ENCODE measurements around the gene DST.
"Not testable (repeated sequence)": the region's sequence is repeated elsewhere in the genome, so short reads cannot be mapped to it uniquely, and the experiment has no call there.

DST gene

DNA sequence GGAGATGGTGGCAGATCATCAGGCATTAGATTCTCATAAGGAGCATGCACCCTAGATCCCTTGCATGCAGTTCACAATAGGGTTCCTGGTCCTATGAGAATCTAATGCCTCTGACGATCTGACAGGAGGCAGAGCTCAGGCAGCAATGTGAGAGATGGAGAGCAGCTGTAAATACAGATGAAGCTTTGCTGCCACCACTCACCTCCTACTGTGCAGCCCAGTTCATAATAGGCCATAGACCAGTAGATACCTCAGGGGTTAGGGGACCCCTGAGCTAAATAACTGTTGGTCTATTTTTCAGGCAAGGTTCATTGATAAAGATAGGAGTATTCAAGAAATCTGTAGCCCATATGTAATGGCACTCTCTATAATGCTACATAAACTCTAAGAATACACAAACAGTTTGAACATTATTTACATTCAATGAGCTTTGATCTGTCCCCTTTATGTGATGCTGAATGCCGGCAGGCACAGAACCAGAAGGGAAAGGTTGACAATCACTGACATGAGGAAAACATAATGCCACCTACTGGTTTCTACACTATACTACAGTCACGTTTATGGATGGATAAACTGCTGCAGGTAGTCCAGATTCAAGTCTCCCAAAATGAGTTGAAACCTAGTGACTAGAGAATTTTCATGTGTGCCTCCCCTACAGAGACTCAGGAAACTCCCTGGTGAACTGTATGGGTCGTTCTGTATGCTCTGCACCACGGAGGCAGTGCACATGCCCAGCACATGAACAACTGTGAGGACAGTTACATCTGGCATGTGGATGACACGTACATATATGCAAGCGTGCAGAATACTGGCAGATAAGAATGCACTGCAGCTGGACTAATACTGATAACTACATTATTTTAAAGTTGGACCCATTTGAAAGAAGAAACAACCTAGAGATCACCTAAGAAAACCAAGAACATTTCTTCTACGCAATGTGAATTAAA is 72.0 kb downstream of the DST start:
- DNase-seq, result peak; percentile 73

DNA sequence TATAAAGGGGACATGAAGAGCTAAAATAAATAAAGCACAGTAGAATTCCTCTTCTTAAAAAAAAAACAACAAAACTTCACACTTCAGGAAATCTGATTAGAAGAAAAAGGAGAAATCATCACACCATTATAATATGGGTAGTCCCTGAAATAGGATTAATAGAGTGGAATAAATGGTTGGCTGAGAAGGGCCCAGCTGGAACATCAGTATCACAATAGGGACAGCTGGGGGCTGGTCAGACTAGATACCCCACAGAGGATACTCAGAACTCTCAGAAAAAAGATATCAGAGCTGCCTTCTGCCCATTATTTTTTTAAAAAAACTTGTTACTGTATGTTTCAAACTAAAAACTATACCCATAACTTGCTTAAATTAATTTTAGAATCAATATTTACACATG is 75.2 kb downstream of the DST start:
- DNase-seq, result peak; percentile 52

DNA sequence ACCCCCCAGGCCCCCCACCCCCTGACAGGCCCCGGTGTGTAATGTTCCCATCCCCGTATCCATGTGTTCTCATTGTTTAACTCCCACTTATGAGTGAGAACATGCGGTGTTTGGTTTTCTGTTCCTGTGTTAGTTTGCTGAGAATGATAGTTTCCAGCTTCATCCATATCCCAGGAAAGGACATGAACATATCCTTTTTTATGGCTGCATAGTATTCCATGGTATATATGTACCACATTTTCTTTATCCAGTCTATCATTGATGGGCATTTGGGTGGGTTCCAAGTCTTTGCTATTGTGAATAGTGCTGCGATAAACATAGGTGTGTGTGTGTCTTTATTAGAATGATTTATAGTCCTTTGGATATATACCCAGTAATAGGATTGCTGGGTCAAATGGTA is 80.0 kb downstream of the DST start:
- DNase-seq, result not testable (repeated sequence)

DNA sequence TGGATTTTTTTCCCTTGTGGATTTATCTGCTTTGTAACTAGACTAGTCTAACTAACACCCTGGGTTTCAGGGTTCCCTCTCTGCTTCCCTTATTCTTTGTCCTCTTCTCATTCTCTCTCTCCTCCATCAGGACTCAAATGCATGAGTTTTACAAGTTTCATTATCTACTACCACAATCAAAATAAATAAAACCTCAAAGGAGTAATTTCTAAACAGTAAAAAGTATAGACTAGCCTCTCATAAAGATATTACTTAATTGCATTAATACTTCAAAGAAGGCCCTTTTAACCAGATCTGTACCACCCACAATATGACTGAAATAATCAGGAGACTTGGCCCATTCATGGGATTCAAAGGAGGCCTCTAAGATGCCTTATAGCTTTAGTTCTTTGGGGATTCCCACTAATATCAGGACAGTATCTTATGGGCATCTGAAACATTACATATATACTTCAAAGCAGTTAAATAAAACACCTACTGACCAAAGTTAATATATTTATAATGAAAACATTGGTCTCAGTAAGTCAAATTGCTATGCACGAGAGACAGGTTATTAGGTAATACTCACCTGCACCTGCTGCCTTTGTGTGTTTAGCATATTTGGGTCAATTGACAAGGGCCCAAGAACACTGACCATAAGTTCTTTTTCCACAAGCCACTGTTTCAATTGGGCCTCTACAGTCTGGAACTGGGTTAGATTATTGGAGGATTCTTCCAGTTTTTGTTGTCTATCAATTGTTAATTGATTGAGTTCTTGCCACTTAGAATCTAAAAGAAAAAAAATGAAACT is 85.7 kb downstream of the DST start:
- no peak for DNase-seq

DNA sequence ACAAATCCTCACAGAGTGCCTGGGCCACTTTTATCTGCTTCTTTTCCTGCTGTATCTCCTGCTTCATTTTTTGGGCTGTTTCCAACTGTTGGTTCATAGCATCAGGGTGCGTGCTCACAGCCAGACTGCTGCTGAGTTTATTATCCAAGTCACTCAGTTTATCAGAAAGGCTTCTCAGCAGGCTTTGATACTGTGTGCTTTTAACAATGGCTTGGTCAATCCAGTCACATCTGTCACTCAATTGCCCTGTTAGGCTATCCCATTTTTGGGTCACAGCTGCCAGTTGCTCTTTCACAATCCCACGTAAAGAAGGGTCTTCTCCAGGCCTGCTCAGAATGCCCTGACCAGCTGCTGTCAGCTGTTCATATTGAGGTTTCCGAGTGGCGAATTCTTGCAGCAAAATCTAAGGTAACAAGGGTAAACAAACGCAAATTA is 87.2 kb downstream of the DST start:
- DNase-seq, result peak; percentile 87

DNA sequence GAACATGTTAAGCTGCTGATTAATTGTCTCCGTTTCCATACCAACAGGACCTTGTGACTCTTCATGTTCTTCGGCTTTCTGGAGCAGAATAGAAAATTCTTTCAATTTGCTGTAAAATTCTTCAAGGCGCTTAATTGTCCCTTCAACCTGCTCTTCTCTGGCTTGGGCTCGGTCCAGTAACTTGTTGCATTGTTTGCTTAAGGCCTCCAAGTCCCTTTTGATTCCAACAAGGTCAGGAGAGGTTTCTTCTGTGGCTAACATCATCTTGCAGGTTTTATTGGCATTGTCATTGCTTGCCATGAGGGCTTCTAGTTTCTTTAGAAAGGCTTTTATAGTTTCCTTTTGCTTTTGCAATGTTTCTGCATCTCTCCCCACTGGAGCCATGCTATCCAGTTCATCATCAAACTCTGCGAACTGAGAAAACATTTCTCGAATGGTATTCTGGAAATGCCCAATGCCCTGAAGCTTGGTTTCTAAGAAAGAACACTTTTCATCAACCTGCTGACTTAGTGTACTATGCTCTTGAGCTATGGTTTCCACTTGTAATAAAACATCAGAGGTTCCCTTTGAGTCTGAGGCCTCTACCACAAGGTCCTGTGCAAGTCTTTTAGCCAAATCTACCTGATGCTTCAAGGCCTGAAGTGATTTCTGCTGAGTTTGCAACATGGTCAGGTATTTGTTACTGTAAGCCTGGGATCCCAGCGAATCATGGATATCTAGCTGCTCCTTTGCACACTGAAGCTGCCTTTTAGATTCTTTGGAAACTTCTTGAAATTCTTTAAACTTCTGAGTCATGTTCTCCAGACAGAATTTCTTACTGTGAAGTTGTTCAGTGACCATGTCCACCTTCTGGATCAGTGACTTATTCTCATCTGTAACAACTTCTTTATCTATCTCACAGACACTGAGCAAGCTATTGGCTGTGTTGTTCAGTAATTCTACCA is 90.2 kb downstream of the DST start:
- no peak for DNase-seq

DNA sequence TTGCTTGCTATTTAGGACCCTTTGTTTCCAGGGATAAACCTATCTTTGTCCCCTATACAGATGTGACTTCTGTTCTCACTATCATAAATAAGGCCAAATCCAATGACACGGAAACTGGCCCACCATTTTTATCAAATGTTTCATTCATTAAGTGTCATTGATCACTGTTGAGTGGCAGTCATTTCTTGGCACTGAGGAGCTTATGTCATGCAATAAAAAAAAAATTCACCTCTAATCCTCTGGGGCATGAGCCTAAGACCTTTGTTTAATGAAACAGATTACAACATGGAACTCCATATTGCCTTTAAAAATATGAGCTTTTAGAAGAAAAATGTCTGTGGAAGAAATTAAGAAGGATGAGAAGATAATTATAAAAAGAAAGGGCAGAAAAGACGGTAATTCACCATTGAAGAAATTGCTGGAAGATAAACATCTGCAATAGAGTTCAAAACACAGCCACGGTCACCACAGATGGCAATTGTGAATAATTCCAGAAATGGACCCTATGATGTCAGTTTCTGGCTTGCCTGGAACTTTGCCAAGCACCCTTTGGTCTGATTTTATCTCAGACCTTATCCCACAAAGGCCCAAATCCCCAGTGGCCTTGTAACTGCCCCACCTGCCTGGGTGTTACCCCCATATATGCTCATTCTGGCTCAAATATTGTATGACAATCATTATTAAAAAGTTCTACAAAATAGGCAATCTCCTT is 91.1 kb downstream of the DST start:
- peak; percentile 75 for DNase-seq

DNA sequence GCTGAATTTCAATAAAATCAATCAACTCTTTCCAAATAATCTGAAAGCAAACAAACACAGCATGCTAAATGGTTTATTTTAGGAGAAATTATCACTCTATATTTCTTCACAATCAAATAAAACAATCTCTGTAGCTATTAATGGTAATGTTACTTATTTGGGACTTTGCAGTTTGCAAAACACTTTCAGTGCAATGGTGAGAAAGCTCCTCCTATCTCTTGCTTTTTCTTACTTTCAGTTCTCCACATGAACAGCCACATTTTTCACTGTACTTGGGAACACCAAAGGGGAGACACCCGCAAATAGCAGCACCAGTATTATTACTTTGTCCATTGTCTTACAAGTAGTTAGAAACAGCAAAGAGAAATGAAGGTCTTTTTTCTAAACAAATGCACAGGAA is 92.4 kb downstream of the DST start:
- DNase-seq, result peak; percentile 14

DNA sequence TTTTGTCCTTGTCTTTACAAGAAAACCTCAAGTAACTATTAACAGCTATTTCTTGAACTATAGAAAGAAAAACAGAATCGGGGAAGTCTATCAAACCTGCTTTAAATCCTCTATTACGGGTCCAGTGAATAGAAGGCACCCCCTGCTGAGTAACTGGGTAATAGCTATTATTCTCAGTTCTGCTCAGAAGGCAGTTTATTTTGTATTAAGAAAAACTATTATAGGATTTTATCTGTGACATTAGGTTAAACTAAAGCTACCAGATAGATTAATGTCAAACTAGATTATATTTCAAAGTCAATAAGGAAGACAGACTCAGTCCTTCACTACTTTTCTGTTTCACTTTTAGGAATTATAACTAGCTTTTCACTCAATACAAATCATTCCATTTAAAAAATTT is 93.7 kb downstream of the DST start:
- DNase-seq, result peak; percentile 45

DNA sequence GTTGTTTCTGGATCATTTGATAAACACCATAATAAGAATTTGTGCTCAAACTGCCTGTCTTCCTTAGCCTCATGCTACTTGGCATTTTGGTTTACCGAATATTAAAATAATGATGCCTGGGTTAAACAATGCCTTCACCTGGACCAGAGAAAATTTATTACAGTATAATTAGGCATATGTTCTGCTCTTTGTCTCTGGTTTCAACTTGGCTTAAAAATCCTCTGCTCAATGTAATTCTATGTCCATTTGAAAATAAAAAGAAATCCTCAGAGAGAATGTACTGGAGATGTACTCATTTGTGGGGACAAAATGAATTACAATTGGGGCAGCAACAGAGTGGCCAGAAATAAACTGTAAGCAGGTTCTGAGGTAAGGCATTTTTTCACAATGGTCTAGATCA is 95.0 kb downstream of the DST start:
- no peak for DNase-seq

DNA sequence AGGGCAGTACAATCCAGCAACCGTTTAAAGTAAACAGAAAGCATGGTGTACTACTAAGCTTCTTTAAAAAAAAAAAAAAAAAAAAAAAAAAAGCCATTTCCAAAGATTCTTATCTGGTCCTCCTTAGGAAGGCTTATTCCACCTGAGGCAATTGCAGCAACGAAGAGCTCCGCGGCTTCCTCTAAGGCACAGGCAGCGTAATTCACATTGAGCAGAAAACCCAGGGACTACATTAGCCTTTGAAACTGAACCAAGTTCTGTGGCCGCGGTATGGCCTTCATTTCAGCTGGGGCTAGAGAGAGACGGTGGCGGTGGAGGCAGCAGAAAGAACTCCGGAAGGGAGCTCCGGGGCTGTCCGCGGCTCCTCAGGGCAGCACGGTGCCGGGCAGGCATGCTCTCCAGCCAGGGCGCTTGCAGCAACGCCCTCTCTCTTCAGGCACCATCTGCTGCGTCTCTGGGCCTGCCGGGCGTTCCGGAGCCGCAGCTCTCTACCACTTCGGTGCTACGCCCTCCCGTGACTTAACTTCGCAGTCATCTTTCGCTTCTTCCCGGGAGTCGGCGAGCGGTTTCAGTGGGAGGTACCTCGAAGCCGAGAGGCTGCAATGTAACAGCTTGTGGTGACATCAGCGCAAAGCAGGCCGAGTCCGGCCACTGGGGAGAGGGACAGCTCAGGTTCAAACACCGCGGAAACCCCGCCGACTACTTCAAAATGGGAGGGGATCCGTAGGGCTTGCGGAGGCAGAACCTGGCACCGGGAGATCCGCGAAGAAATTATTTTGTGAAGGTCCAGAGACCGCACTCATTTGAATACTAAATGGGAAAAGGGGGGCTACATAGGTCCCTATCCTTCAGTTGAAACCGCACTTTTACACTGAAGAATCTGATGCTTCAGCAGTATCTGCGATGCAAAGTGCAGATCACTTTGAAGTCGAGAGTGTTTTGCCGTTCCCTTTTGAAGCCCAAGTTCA is 100.0 kb downstream of the DST start:
- peak; percentile 99 for DNase-seq

DNA sequence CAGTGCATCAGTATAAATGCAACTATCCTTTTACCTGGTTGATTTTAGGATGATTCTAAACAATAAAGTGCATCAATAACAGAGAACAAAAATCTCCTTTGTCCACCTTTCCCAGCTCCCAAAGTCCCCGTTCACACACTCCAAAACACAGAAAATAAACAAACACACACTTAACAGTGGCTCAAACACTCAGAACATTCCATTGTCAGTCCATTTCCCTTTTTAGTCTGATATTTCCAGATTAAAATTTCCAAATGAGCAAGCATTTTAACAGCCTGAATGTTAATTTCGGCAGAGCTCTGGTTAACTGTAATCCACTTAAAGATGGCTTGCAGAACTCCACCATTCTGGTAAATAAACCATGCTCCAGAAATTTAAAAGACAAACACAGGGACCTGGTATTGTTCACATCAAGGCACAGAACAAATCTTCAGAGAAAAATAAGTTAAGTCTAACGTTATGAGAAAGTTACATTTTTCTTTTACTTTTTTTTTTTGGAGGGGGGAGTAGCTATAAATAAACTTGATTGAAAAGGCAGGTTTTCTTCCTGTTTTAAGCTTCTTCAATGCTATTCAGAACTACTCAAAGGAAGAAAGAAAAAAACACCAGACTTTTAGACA is 100.8 kb downstream of the DST start:
- DNase-seq, result peak; percentile 38

DNA sequence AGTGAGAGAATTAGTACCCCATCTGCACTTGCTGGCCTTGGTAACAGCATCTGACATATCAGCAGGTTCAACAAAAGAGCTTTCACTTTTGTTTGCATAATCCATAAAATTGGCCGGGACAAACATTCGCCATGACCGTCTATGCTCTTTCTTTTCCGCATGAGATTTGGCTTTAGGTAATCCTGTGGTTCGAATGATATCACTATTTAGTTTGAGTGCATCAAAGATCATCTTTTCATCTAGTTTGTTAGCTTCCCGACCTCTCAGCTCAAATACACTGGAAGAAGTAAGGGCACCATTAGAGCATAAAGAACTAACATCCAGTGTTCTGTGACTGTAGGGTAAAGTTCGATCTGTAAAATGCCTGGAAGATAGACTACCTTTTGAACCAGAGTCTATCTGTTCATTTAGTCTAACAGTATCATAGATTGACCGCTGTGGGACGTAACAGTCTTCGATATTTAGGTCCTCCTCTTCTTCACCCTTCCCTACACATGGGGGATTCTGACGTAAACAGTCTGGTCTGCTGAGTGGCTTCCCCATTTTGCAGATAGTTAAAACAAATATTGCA is 101.6 kb downstream of the DST start:
- peak; percentile 82 for DNase-seq

DNA sequence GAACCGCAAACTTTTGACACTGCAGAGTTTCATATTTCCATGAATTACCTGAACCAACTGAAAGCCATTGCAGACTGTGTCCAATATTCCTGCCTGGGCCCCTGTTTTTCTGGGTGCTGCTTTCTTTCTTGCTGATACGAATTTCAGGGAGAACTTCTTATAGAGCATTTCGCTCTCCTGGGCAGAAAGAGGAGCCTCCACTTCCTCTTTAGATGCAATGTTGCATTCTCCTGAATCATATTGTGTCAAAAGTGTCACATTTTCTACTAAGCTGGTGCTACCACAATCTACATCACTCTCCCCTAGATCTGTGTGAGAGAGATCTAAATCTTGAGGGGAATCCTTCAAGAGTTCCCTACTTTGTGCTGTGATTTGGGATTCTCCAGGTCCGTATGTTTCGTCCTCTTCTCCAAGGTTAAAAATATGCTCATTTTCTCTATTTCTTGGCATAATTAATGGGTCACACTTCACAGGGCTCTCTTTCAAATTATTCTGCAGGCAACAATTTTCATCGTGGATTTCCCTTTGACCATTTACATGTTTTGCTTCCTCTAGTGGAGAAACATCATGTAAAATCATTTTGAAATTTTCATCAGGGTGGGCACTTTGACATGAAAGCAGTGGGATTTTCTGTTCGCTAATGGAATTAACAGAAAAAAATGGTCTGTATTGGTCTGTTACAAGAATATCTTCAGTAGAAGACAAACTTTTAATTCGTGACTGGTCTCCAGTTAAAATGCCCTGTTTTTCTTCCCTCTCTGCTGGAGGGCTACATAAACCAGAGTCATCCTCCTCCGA is 102.3 kb downstream of the DST start:
- peak; percentile 40 for DNase-seq

DNA sequence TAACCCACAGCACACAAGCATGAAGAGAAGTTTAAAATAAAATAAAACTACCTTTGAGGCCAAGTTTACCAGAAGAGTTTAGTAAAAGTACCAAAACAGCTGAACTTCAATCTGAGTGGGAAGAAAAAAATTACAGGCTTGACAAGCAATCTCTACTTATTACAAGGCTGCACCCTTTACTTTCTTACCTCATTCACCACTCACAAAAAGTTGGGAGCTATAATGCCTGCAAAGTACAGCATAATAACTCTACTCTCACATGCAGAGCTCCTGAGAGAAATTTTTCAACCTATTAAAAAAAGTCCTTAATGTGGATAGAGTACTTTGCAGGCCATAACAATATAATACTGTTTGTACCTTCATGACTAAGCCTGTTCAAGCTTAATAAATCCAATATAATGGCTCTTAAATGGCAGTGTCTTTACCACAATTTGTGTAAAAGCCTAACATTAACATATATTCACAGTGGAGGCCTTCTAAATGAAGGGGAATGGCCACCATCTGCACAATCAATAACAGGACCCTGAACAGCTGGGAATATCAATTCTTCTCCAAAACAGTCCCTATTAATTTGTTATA is 103.1 kb downstream of the DST start:
- DNase-seq, result peak; percentile 40

DNA sequence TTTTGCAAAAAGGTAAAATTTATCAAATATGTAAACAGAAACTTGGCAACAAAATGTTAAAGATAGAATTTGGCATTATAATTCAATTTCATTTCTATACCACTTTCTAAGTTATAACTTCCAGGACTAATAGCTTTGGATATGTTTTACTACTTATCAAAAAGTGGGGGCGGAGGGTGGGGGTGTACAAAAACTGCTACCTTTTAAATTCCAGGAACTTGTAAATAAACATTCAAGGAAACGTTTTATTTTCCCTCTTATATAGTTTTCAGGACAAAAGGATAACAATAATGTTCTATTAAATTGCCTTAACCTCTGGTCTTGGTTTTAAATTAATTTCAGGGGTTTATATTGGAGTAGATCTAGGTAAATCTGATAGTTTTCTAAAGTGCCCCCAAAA is 103.8 kb downstream of the DST start:
- DNase-seq, result no peak

DNA sequence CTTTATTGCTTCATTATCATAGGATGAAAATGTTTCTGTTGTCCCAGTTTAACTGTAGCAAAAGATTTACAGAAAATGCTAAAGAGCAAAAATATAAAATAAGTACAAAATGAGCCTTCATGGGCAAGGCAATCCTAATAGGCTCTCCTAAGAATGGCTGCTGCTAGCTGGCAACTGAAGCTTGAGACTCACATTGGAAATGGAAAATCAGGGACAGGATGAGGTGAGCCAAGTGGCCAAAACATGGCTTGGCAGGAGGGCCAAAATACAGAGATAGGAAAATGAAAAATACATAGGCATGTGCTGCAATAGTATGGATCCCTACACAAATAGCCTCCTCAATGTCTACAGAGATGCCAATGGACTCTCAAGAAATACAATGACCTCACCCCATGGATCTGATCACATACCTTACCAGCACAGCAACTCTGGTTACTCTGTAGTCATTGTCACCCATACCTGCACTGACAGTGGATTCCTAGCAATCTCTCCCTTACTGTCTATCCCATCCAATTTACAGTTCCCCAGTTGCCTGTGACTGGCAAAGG is 105.4 kb downstream of the DST start:
- peak; percentile 42 for DNase-seq

DNA sequence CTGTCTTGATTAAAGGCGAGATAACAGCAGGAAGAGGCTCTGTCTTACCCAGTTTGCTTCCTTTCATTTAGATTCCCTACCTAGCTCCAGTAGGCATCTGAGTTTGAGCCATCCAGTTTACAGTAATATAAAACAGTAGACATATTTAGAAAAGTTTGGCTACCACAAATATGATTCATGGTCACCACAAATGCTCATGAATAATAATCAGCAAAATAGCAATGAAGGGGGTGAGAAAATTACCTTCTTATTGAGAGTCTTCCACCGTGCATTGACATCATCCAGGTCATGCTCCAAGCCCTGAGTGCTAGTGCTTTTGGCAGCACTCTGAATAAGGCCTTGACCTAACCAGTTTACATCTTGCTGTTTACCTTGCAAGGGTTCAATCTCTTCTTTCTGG is 106.2 kb downstream of the DST start:
- no peak for DNase-seq
